ENCODE data around the gene SHROOM4.

Gene SHROOM4

DNA sequence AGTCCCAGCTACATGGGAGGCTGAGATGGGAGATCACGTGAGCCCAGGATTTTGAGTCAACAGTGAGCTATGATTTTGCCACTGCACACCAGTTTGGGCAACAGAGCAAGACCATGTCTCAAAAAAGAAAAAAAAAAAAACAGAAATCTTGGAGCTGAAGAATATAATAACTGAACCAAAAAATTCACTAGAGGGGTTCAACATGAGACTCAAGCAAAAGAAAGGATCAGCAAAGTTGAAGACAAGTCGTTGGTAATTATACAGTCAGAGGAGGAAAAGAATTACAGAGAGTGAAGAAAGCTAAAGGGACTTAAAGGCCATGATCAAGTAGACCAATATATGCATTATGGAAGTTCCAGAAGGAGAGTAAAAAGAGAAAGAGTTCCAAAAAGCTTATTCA is 26.9 kb downstream of the SHROOM4 start:
- in situ Hi-C loops (cut with MboI; ENCODE audit: low sequenced_read_pairs) = no loop called here

DNA sequence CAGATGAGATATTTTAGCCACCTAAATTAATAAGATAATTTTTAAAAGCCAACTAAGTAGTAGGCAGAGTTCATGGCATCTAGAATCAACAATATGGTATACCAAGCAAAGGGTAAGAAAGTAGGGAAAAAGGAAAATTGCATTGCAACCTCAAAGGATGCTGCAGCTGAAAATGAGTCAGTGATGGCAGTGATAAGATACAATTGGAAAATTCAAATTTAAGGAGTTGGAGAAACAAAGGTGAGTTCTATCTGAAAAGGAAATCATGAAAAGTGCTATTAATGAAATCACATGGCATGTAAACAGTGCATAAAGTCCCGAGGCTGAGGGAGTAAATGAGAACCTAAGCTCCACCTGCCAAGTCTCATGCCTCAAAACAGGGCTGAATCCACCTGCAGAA is 33.9 kb downstream of the SHROOM4 start:
- in situ Hi-C loops (cut with MboI; ENCODE audit: low sequenced_read_pairs) = no loop called here

DNA sequence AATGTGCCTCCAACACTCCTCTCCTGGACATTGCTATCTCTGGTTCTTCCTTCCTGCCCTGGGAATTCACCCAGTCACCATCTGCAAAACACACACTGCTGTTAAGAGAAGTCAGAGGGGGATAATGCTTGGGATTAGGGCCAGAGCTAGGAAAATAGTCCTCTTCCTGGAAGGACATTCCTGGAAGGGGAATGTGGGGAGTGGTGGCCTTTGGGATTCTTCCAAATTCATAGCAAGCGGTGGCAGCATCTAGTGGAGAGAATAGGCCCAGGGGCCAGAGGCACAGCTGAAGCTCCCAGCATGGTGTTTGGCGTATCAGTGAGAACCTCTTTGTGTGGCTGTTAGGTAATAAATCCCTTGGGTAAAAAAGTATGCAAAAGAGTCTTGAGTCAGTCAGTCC is 34.3 kb downstream of the SHROOM4 start:
- in situ Hi-C loops (cut with MboI; ENCODE audit: low sequenced_read_pairs) = no loop called here

DNA sequence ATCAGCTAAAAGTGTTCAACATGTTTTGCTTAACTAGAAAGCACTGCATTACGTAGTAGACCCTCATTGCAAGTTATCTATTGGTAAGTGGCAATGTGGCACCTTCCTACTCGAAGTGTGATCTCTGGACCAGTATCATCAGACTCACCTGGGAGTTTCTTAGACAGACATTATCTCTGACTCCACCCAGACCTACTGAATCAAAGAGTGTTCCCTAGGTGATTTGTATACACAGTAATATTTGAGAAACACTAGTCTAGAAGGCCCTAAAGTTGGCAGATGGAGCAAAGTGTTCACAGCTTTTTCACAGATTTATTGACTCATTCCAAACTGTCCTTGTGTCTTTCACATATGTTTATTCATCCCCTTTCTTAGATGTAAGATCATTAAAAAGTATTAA is 35.7 kb downstream of the SHROOM4 start:
- in situ Hi-C loops (cut with MboI; ENCODE audit: low sequenced_read_pairs) = no loop called here

DNA sequence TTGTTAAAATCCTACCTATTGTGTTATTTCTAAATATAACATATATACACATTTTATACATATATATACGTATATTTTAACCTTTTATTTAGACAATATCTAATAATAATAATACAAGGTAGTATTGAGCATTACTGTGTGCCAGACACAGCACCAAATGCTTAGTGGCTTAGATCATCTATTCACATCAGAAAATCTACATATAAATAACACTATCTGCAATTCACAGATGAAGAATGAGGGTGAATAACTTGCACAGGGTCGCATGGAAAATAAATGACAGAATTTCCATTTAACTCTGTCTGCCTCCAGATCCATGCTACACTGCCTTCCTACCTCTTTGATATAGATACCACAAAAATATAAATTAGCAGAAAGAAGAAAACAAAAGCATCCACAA is 37.7 kb downstream of the SHROOM4 start:
- in situ Hi-C loops (cut with MboI; ENCODE audit: low sequenced_read_pairs) = no loop called here

DNA sequence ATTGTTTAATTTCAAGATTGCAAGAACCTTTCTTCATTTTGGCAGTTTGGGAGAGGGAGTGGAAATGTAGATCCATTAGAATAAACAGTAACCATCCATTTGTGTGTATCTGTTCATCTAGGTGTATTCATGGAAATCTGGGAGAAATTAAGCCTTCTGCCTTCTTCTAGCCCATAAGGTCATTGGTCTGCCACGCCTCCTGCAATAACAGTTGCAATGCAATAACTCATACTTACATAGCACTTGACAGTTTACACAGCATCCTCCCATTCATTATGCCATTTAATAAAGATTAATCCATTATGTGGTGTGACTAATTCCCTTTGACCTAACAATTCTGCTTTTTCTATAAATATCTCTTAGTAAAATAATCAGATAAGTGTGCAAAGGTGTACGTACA is 42.6 kb downstream of the SHROOM4 start:
- in situ Hi-C loops (cut with MboI; ENCODE audit: low sequenced_read_pairs) = no loop called here

DNA sequence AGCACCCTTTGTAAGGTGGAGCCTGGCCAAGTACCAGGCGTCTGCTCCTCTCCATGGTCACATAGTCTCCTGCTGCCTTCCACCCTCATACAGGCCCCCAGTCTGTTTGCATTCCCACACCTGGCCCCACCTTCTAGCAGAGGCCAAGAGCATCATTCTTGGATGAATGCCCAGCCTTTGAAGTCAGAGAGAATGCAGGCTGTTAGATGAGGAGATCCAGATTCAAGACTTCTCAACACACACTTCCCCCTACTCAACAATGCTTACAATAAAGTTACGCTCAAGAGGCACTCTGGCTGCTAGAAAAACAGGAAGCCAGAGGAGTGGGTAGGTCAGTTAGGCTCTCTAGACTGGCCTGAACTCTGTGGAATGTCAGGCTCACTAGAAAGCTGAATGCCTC is 43.3 kb downstream of the SHROOM4 start:
- in situ Hi-C loops (cut with MboI; ENCODE audit: low sequenced_read_pairs) = no loop called here

DNA sequence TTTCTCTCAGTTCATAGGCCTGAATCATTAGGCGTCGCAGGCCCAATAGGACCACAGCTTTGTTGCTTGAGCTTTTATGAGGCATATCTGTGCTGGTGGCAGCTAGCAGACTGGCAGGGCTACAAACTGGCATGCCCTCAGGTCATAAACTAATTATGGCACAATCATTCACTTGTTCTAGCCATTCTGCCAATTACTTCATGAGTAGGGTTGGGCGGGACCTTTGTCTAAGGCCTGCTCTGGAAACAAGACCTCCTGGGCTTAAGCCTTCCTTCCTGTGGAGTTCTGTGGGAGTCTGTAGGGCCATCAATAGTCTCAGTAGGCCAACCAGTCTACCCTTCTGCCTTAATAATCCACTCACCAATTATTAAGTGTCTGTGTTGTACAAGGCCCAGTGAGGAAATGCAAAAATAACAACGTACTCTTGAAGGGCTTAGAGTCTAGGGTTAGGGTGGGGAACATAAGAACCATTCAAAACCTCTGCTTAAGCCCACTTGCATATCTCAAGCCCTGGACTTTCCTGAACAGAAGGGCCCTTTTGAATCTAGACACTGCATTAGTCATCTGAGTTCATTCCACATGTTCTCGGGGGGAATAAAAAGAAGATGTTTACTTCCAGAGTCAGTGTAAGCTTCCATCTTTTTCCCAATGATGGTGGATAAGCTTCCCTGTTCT is 44.5 kb downstream of the SHROOM4 start:
- in situ Hi-C loops (cut with MboI; ENCODE audit: low sequenced_read_pairs) = no loop called here

DNA sequence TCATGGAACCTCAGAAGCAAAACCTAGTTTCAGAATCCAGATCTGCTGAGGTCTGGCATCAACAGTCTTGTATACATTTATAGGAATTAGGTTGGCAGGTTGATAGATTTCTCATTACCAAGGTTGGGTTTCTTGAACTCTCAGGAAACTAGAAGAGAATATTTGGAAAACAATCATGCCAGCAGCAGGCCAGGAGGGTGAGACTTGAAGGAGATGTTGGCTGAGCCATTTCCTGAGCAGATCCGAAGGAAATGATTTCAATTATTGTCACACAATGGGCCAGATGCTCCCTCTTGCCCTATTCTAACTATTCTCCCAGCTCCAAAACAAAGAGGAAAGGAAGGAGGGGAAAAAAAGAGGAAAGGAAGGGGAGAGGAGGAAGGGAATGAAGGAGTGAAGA is 45.2 kb downstream of the SHROOM4 start:
- in situ Hi-C loops (cut with MboI; ENCODE audit: low sequenced_read_pairs) = no loop called here

DNA sequence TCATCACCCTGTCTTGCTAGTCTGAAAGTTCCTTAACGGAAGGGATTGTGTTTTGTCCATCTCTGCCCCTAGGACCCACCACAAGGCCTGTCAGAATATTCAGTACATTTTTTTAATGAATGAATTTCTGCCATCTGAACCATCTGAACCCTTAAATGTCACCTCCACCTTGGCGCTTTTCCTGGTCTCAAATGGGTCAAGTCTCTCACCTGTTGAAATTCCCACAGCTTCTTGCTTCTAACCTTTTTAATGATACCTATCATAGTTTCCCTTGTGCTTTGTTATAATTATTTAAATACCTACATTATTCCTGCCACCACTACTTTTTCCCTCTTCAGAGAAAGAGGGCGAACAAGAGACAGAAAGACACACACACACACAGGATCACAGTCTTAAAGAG is 48.0 kb downstream of the SHROOM4 start:
- in situ Hi-C loops (cut with MboI; ENCODE audit: low sequenced_read_pairs) = no loop called here

DNA sequence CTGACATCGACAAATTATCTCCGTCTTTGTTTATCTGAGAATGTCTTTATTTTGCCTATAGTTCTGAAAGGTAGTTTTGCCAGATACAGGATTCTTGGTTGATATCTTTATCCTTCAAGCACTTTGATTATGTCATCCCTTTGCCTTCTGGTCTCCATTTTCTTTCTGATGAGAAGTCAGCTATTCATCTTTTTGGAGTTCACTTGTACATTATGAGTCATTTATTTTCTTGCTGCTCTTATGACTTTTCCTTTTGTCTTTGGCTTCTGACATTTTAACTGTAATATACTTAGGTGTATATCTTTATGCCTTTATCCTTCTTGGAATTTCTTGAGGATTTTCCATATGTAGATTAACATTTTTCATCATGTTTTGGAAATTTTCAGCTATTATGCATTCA is 51.4 kb downstream of the SHROOM4 start:
- in situ Hi-C loops (cut with MboI; ENCODE audit: low sequenced_read_pairs) = no loop called here

DNA sequence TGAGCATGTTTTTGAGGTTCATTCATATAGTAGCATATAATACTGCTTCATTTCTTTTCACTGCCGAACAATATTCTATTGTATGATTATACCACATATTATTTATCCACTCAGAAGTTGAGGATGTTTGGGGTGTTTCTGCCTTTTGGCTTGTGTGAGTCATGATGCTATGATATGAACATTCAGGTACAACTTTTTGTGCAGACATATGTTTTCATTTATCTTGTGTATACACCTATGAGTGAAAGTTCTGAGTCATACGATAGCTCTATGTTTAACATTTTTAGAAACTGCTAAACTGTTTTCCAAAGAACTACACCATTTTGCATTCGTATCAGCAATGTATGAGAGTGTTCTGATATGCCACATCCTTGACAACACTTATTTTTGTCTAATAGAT is 57.7 kb downstream of the SHROOM4 start:
- in situ Hi-C loops (cut with MboI; ENCODE audit: low sequenced_read_pairs) = no loop called here

DNA sequence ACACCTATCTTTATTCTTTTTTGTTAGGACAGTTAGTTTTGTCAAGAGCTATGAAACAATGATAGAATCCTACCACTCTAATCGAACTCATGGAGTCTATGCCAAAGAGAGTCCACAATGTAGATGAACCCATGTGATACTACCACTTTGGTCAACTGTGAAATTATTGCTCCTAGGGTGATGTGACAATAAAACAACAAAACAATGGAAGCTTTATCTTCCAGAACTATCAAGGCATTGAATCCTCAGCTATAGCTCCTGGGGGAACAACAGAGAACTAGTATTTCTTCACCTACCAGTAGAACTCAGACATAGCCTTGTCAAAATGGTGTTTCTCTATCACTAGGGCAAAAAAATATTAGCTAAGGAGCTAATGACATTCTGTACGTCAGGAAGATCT is 62.9 kb downstream of the SHROOM4 start:
- in situ Hi-C loops (cut with MboI; ENCODE audit: low sequenced_read_pairs) = no loop called here

DNA sequence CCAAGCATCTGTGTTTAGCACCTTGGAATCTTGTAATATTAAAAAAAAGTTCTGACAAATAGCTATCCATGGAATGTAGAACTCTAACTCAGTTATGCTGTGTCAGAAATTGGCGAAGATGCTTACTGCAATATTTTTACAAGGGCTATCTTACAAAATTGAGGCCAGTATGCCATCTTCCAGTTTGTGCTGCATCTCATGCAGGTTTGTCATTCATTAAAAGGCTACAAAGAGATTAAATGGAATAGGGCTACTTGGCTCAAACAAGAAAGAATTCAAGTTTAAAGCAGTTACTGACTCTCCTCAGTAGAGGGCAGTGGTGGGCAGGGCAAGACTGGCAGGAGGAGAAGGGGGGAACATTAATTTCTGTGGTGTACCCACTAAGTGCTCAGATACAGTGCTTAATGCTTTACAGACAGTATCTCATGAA is 66.5 kb downstream of the SHROOM4 start:
- in situ Hi-C loops (cut with MboI; ENCODE audit: low sequenced_read_pairs) = no loop called here

DNA sequence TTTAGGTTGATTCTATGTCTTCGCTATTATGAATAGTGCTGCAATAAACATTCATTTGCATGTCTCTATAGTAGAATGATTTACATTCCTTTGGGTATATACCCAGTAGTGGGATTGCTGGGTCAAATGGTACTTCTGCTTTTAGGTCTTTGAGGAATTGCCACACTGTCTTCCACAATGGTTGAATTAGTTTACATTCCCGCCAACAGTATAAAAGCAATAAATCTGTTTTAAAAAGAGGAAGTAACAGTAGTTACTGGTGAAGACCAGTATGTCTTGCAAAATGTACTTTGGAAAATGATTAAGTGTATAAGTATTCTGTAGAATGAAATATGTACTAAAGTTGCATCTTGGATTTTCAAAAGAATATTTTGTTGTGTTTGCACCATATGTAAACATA is 77.3 kb downstream of the SHROOM4 start:
- in situ Hi-C loops (cut with MboI; ENCODE audit: low sequenced_read_pairs) = no loop called here

DNA sequence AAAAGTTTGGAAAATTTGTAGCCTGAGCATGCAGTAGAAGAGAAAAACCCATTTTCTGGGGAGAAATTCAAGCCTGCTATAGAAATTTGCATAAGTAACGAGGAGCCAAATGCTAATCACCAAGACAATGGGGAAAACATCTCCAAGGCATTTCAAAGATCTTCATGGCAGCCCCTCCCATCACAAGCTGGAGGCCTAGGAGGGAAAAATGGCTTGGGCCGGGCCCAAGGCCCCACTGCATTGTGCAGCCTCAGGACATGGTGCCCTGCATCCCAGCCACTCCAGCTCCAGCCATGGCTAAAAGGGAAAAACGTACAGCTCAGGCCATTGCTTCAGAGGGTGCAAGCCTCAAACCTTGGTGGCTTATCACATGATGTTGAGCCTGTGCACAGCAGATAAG is 87.7 kb downstream of the SHROOM4 start:
- in situ Hi-C loops (cut with MboI; ENCODE audit: low sequenced_read_pairs) = no loop called here

DNA sequence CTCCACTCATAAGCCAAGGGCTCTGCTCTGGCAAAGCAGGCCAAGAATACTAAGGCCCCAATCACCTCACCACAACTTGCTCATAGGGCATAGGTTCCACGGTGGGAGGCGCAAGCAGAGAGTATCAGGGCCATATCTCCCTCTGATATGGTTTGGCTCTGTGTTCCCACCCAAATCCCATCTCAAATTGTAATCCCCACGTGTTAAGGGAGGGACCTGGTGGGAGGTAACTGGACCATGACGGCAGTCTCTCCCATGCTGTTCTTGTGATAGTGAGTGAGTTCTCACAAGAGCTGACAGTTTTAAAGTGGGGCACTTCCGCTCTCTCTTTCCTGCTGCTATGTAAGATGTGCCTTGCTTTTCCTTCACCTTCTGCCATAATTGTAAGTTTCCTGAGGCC is 88.7 kb downstream of the SHROOM4 start:
- in situ Hi-C loops (cut with MboI; ENCODE audit: low sequenced_read_pairs) = no loop called here

DNA sequence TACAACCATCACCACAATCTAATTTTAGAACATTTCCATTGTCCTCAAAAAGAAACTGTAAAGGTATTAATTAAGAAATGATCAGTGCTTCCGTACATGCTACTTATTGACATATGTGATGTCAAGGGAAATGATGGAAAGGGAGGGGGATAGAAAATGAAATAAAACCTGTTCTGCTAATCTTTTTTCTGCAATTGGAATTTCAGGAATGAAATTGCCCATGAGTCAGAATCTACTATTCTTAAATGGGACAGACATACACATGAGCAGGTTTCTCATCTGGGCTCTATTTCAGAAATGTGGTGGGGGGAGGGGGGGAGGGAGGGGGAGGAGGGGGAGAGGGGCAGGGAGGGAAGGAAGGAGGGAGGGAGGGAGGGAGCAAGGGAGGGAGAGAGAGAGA is 91.0 kb downstream of the SHROOM4 start:
- in situ Hi-C loops (cut with MboI; ENCODE audit: low sequenced_read_pairs) = no loop called here

DNA sequence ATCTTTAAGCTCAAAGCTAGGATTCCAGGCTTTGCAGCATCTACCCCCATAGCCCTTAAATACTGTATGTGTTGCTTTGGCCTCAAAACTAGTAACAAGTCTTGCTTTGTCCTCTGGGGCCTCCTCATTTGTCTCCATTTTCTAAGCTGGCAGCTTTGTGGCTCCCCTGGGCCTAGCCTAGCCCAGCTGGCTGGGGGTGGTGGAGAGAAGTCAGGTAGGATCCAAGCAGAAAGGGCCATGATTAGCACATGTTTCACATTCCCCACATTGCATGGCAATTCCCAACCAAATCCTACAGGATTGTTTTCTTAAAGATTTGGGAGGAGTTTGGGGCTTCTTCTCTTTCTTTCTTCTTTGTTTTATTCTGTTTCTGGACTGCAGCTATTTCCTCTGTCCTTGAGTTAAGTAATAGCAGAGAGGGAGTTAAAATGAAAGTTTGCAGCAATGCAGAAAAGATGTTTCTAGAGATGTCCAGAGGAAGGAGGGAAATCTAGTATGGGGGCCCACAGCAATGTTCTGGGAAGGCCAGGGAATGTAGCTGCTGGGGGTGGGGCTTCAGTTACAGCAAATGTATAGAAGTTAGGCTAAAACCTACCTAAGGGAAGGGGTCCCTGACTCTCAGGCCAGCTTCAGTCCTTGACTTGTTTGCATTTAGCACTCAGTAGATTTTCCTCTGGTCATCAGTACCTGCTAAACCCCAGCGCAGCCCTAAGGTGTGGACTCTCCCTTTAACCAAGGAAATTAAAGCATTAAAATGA is 92.1 kb downstream of the SHROOM4 start:
- in situ Hi-C loops (cut with MboI; ENCODE audit: low sequenced_read_pairs) = no loop called here

DNA sequence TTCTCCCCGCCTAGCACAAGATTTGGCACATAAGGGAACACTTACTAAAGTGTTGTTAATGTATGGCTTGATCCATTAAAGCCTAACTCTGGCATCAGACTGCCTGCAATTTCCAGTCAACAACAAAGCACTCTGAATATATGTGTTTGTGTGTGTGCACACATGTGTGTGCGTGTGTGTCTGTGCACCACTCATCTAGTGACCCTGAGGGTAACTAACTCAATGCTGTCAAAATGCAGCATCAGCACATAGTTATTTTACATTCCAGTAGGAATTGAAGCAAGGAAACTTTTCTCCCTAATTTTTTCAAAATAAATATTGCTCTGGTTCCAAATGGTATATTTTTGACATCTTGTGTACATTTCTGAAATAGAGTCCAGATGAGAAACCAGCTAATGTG is 94.4 kb downstream of the SHROOM4 start:
- in situ Hi-C loops (cut with MboI; ENCODE audit: low sequenced_read_pairs) = no loop called here

DNA sequence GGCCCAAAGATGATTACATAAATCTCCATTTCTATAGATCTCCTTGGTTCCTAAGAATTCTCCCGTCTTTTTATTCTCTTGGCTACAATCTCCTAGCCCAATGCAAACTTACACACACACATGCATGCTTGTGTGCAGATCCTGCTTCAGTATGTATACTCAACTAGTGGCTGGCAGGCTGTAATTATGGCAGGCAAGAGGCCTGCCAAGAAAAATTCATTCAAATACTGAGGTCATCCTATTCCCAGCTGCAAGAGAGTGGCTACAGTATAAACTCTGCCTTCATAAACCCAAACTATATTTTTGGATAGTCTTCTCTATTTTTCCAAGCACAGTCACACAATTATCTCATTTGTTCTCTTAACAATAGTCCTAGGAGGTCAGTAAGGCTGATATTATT is 95.2 kb downstream of the SHROOM4 start:
- in situ Hi-C loops (cut with MboI; ENCODE audit: low sequenced_read_pairs) = no loop called here

DNA sequence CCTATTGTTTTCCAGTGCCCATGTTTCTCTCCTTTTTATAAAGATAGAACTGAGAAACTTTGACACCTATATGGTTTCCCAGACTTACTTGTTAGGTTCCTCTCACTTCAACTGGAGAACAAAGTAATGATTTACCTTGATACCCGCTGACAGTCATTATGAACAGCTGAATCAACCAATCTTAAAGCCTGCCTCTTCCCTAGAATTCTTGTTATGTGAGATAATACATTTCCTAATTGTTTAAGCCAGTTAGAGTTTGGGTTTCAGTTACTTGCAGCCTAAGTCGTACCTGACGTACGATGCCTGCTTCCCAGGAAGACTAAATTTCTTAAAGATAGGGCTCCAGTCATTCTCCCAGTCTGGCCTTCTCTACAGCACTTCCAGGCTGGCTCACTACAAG is 97.3 kb downstream of the SHROOM4 start:
- in situ Hi-C loops (cut with MboI; ENCODE audit: low sequenced_read_pairs) = no loop called here

DNA sequence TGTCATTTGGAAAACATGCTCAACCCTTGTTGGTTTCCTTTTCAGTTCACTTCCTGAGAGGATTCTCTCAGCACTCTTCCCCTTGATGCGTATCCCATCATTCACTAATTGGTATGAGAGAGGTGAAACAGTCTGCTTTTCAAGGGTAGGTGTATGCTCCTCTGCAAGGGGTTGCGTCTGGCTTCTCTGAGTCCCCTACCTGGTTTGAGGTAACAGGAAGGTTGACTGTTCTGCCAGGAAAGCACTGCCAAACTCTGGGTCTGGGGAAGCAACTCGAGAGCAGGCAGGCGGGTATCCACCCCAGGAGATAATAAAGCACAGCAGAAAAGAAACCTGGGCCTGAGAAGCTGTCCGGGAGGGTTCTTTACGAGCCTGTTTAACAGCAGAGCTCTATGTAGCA is 101.2 kb downstream of the SHROOM4 start:
- in situ Hi-C loops (cut with MboI; ENCODE audit: low sequenced_read_pairs) = no loop called here

Data from hTERT RPE-1 (cell line).